Measurements from ENCODE around the gene GPR61. TPM values are rescaled to one million over a fixed set of nuclear protein-coding genes. Genes with fewer than 3 reads are reported as not detected.

The GPR61 gene
- total and polyA plus RNA-seq, 3 donors from 2014 or later, result 0.91 to 4.1 (median 2.5) TPM

DNA sequence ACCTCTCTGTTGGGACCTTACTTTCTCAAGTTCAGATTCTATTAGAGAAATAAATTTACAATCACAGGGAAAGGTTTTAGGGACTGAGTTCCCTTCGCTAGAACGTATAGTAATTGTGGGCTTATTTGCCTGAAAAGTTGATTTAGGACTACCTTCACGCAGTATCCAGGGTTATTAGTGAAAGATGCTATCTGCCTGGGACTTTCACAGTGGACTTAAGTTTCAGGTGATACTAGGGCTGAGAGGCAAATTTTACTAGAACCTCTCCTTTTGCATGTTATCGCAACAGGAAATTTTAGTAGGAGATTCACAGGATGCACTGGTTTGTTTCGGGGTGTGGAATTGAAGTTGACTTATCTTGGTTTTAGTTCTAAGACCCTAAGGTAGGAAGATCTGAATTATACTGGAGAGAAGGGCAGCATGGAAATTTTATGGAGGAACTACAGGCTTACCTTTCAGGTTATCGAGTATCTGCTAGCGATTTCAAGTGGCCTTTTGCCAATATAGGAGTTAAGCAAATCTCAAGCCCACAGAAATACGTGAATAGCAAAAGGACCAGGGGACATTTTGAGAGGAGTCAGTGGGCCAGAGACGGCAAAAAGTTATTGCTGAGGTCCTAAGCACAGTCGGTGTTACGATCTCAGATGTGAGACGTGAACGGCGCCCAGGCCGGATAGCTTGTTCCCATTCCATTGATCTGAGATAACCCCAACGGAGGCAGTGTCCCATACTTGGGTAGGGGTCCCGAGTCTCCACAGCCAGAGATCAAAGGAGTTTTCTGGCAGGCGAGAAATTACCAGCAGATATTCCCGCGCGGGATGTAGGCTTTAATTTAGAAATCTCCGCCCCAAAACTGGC is 8.0 kb downstream of the GPR61 start:
- TF ChIP-seq CTCF (IDR thresholded peaks at IDR 0.05) (no peak), POLR2A (IDR thresholded peaks at IDR 0.05) (no peak)

DNA sequence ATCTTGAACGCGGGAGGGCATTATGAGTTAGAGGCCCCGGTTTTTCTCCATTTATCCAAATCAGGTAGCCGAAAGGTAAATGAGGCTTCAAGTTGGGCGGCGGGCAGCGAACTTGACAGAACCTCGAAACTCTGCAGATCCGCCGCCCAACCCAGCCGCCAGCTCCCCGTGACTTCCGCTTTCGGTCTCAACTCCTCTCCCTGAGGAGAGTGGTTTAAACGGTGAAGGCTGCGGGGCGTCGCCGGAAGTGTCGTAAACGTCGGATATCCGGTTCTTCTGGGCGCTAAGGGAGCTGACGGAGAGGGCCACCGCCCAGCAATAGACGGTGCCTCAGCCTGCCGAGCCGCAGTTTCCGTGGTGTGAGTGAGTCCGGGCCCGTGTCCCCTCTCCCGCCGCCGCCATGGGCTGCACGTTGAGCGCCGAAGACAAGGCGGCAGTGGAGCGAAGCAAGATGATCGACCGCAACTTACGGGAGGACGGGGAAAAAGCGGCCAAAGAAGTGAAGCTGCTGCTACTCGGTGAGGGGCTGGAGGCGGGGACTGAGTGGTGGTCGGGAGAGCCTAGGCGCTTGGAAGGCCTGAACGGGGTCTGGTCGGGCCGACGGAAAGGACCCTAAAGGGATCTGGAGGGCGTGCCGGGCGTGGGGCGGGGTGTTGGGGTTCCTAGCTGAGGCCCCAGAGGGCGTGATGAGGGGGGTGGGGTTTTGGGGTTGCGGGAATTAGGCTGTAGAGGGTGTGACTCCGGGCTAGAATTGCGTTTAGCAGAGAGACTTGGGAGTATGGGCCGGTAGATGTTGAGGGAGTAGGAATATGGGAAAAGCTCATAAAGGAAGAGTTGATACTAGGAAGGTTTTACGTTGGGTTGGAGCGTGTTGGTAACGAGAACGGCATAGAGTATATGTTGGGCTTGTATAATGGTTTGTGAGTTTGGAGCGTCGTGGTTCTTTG is 8.9 kb downstream of the GPR61 start, which contains the start of gene GNAI3:
Gene GNAI3, plus strand, starts transcription at position 295 of the 947 bp plus-strand sequence. Its CDS starts 106 bp downstream, at position 401.
- WGBS, 2 donors, result 0% methylated on average over 60 to 68 of the region's 68 CpGs

More for the DNA sequence above, 8.0 kb downstream of the GPR61 start:
- Histone ChIP-seq H3K27me3 (no peaks in the 10 kb centered on the region), H3K27ac (peak overlapping the region; percentile 84 to 94), H3K4me3 (peak overlapping the region; percentile 75 to 81), H3K4me1 (peaks cover 16% of the 10 kb centered on the region), H3K36me3 (ENCODE audit: low read depth, missing control alignments) (no peaks in the 10 kb centered on the region), H3K9me3 (no peaks in the 10 kb centered on the region)
- peak; percentile 50 for DNase-seq
- intact Hi-C loops (cut with DNase I; ENCODE audit: low total_unique reads), result loop anchor here (5.0 to 10.0 kb wide), 3 partner anchors 90 to 437 kb away; partner anchors contain the start of gene AHCYL1
- 6 to 9% methylated on average over 22 of the region's 22 CpGs for WGBS, 2 donors

DNA sequence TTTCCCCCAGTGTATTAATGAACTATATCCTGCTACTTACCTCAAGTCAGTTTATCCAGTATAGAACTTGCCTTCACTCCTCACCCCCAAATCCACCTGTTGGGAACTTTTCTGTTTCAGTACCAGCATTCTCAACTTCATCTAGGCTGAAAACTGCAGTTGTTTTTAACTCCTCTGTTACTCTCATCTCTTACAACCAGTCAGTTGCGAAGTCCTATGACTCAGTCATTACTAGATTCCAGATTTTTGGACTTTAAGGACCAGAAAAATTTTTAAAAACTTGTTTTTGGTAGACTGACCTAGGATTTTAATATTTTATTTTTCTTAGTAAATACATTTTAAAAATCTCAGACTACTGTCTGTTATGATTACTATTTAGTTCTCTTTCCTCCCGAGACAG is 16.9 kb downstream of the GPR61 start:
- no peak overlapping the region for H3K27ac ChIP-seq
- H3K4me1 ChIP-seq, result peaks cover 4% of the 10 kb centered on the region
- TF ChIP-seq POLR2A (IDR thresholded peaks at IDR 0.05) (no peak), CTCF (IDR thresholded peaks at IDR 0.05) (no peak)
- H3K36me3 ChIP-seq (ENCODE audit: low read depth, missing control alignments), result no peaks in the 10 kb centered on the region
- DNase-seq, result no peak
- intact Hi-C loops (cut with DNase I; ENCODE audit: low total_unique reads), result no loop called here
- no peak overlapping the region for H3K4me3 ChIP-seq
- H3K9me3 ChIP-seq, result no peaks in the 10 kb centered on the region
- WGBS, 2 donors, result 90 to 92% methylated on average over 2 of the region's 2 CpGs
- H3K27me3 ChIP-seq, result no peaks in the 10 kb centered on the region

More for the DNA sequence above, 8.9 kb downstream of the GPR61 start, which contains the start of gene GNAI3:
- H3K4me3 ChIP-seq, result peak within 1 kb of the TSS; percentile 75 to 81
- TF ChIP-seq POLR2A (IDR thresholded peaks at IDR 0.05), result peak; percentile 98
- peak in 1 of 3 experiments; percentile 18 for TF ChIP-seq CTCF (IDR thresholded peaks at IDR 0.05)
- H3K9me3 ChIP-seq, result no peaks in the 10 kb centered on the region
- peak within 1 kb of the TSS; percentile 84 to 94 for H3K27ac ChIP-seq
- H3K36me3 ChIP-seq (ENCODE audit: low read depth, missing control alignments), result no peaks in the 10 kb centered on the region
- intact Hi-C loops (cut with DNase I; ENCODE audit: low total_unique reads), result loop anchor here (5.0 to 10.0 kb wide), 3 partner anchors 89 to 436 kb away; partner anchors contain the start of gene AHCYL1
- peaks cover 16% of the 10 kb centered on the region for H3K4me1 ChIP-seq
- peak; percentile 98 for DNase-seq
- H3K27me3 ChIP-seq, result no peaks in the 10 kb centered on the region

DNA sequence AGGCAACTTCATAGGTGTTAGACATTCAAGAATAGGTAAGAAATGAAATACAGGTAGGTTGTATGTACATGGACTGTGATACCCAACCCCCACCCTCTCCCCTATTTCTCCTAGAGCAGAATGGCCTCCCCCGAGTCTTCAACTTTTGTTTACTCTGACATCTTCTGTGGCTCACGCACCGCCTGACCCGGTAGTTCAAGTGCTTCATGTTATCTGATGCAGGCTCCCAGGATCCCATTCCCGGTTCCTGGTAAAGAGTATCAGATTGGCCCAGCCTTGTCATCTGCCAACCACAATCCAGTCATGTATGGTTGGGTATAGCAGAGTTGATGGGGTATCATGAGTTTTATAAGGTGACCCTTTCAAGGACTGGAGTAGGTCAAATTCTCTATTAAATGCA is 17.8 kb downstream of the GPR61 start:
- 91% methylated on average over 5 of the region's 5 CpGs for WGBS, 2 donors
- H3K27ac ChIP-seq, result no peak overlapping the region
- peaks cover 4% of the 10 kb centered on the region for H3K4me1 ChIP-seq
- no peak for TF ChIP-seq POLR2A (IDR thresholded peaks at IDR 0.05)
- no peak for TF ChIP-seq CTCF (IDR thresholded peaks at IDR 0.05)
- no peak overlapping the region for H3K4me3 ChIP-seq
- intact Hi-C loops (cut with DNase I; ENCODE audit: low total_unique reads), result no loop called here
- no peaks in the 10 kb centered on the region for H3K27me3 ChIP-seq
- no peak for DNase-seq
- no peaks in the 10 kb centered on the region for H3K36me3 ChIP-seq (ENCODE audit: low read depth, missing control alignments)
- H3K9me3 ChIP-seq, result no peaks in the 10 kb centered on the region
